Stomach (tissue), 9 donors: ENCODE data around the gene ESR2. TPM values are rescaled to one million over a fixed set of nuclear protein-coding genes. Genes with fewer than 3 reads are reported as not detected.

Source experiments
- DNase-seq, 2 donors: peaks; one replicate each; pipeline versions ENCODE4 v3.0.0 to v3.0.0-alpha.2; 2013 to 2019
- H3K27ac ChIP-seq, 5 donors: fragments of 200-600 bp in 4 of 5; sonication (generic) in 4 of 5; one replicate each; pipeline ENCODE4 v1.5.1; 2013 to 2019; ENCODE audit warnings: mild to moderate bottlenecking in 1 of 5, moderate library complexity in 1 of 5
- H3K27me3 ChIP-seq, 3 donors: fragments of 200-600 bp; sonication (generic); one replicate each; pipeline ENCODE4 v1.5.1; 2017 to 2019; ENCODE audit warnings: mixed run types in 1 of 3
- H3K36me3 ChIP-seq, 4 donors: fragments of 200-600 bp; sonication (generic); 1 replicate in 3 of 4; 2 replicates in 1 of 4; pipeline ENCODE4 v1.5.1; 2016 to 2019
- H3K4me1 ChIP-seq, 4 donors: fragments of 200-600 bp; sonication (generic); one replicate each; pipeline ENCODE4 v1.5.1; 2016 to 2019
- H3K4me3 ChIP-seq, 4 donors: fragments of 200-600 bp; sonication (generic) in 3 of 4; one replicate each; pipeline ENCODE4 v1.5.1; 2016 to 2019; ENCODE audit warnings: mild to moderate bottlenecking in 1 of 4
- H3K9me3 ChIP-seq, 4 donors: fragments of 200-600 bp; sonication (generic); one replicate each; pipeline ENCODE4 v1.5.1; 2016 to 2019
- EP300 ChIP-seq: sonication (generic); formaldehyde crosslinking; IDR thresholded peaks from one replicate; pipeline ENCODE4 v1.6.1; 2017; ENCODE audit warnings: antibody characterized with exemption
- POLR2A ChIP-seq, 4 donors: fragments of 450-650 bp; IDR thresholded peaks; one replicate each; pipeline ENCODE4 v1.6.1; 2016; ENCODE audit warnings: antibody characterized with exemption in 4 of 4, control low read depth in 2 of 4, mild to moderate bottlenecking in 1 of 4, moderate library complexity in 1 of 4
- POLR2AphosphoS5 ChIP-seq, 3 donors: sonication (generic); formaldehyde crosslinking; IDR thresholded peaks; one replicate each; pipeline ENCODE4 v1.6.1; 2016; ENCODE audit warnings: antibody characterized with exemption in 3 of 3
- WGBS, 5 donors: extraction: QIAGEN DNeasy Blood & Tissue Kit in 3 of 5; methylation state at CpG; one replicate each; pipeline versions ENCODE4 v1.1.5 to v1.1.7; 2013 to 2018; 5-methylcytosine and 5-hydroxymethylcytosine counted together
- intact Hi-C: fragments of 100-400 bp; cut with DNase I; formaldehyde crosslinking; loops from one replicate; pipeline ENCODE4 v1.15.1; 2023; ENCODE audit warnings: low total_unique reads
- polyA plus RNA-seq, 3 donors: library from polyadenylated mRNA; stranded (reverse); fragments of 200-250 nt; gene quantifications; one replicate each; pipeline ENCODE4 v1.2.3, GENCODE V29; 2013
- total RNA-seq, 5 donors: library from RNA; depleted of rRNA; stranded (reverse); fragments of >200 nt; gene quantifications; one replicate each; pipeline versions ENCODE4 v1.1.0 to v1.2.3, GENCODE V29; 2014 to 2016
- TF ChIP-seq, protein P1 (sequence below), 7 experiments: fragments of 450-650 bp in 4 of 7; fragments of 200-600 bp in 3 of 7; sonication (generic) in 3 of 7; IDR thresholded peaks; one replicate each; pipeline ENCODE4 v1.5.1; 2016 to 2019; ENCODE audit warnings: antibody characterized with exemption in 7 of 7, control low read depth in 2 of 7, mild to moderate bottlenecking in 1 of 7
- donor health status: healthy with polysubstance abuse.
- donor health status: Bipolar disorder and iron deficiency.
- donor health status: healthy.

ESR2 gene
- total and polyA plus RNA-seq, 8 donors = 0.08 to 1.3 (median 0.58) TPM; not detected in 5

DNA sequence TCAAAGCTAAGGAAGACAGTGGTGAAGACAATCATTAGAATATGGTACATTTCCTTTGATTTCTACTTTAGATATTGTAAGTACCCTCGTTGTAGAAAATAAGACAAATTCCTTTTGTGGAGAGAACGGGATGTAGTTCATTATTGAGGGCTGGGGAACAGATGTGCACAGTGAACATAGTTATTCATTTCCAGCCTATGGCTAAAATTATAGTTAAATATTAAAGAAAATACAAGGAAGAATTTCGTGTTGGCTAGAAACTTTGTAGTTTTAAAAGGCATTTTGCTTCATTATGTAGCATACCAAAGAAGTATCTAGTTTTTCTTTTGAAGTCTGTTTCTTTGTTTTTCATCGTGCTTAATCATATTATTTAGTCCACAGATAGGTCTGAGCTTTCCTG lies 201.8 kb downstream of the ESR2 start:
- intact Hi-C loops = no loop called here
- Histone ChIP-seq H3K4me3 (no peak overlapping the region), H3K9me3 (no peaks in the 10 kb centered on the region), H3K27ac (no peak overlapping the region), H3K27me3 (no peaks in the 10 kb centered on the region), H3K4me1 (no peaks in the 10 kb centered on the region), H3K36me3 (peaks cover 0 to 90% (median 60%) of the 10 kb centered on the region in 4 donors)
- TF ChIP-seq, protein P1, sequence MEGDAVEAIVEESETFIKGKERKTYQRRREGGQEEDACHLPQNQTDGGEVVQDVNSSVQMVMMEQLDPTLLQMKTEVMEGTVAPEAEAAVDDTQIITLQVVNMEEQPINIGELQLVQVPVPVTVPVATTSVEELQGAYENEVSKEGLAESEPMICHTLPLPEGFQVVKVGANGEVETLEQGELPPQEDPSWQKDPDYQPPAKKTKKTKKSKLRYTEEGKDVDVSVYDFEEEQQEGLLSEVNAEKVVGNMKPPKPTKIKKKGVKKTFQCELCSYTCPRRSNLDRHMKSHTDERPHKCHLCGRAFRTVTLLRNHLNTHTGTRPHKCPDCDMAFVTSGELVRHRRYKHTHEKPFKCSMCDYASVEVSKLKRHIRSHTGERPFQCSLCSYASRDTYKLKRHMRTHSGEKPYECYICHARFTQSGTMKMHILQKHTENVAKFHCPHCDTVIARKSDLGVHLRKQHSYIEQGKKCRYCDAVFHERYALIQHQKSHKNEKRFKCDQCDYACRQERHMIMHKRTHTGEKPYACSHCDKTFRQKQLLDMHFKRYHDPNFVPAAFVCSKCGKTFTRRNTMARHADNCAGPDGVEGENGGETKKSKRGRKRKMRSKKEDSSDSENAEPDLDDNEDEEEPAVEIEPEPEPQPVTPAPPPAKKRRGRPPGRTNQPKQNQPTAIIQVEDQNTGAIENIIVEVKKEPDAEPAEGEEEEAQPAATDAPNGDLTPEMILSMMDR (IDR thresholded peaks at IDR 0.05) = no peak
- TF ChIP-seq POLR2A (IDR thresholded peaks at IDR 0.05) (no peak), EP300 (no peak), POLR2AphosphoS5 (IDR thresholded peaks at IDR 0.05) (no peak)
- 71 to 81% (median 80%) methylated on average over 4 of the region's 4 CpGs for WGBS, 5 donors
- no peak for DNase-seq

DNA sequence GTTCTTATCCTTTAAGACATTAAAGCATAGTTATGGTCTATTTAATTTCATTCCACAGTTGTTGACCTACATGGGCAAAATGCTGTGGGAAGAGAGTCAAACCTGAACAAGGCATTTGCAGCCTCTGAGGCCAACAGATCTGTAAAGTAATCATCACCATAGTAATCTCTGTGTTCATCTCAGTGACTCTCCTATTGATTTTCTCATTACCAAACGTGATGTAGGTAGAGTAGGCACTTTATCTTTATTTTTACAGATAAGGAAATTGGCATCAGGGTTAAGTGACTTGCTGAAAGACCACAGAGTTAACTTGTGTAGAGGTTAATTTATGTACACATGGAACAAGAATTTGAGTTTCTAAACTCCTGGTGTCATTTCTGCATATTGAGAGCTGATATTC lies 203.0 kb downstream of the ESR2 start:
- Histone ChIP-seq H3K4me3 (no peak overlapping the region), H3K27me3 (no peaks in the 10 kb centered on the region), H3K27ac (no peak overlapping the region), H3K36me3 (peaks cover 0 to 80% (median 55%) of the 10 kb centered on the region in 4 donors), H3K9me3 (no peaks in the 10 kb centered on the region), H3K4me1 (no peaks in the 10 kb centered on the region)
- no peak for TF ChIP-seq POLR2A (IDR thresholded peaks at IDR 0.05)
- TF ChIP-seq, protein P1 (IDR thresholded peaks at IDR 0.05) = no peak
- no peak for TF ChIP-seq POLR2AphosphoS5 (IDR thresholded peaks at IDR 0.05)
- no peak for TF ChIP-seq EP300
- DNase-seq = no peak
- WGBS, 5 donors = 30 to 61% (median 39%) methylated on average over 1 of the region's 1 CpG
- intact Hi-C loops = no loop called here

- peaks cover 0 to 73% (median 45%) of the 10 kb centered on the region in 4 donors for H3K36me3 ChIP-seq
- H3K9me3 ChIP-seq = no peaks in the 10 kb centered on the region
- no peaks in the 10 kb centered on the region for H3K4me1 ChIP-seq
- H3K4me3 ChIP-seq = no peak overlapping the region
- no peak for DNase-seq
- no peak overlapping the region for H3K27ac ChIP-seq
- intact Hi-C loops = no loop called here
- WGBS, 5 donors = 72 to 84% (median 73%) methylated on average over 2 of the region's 2 CpGs
- TF ChIP-seq POLR2A (IDR thresholded peaks at IDR 0.05) (no peak), POLR2AphosphoS5 (IDR thresholded peaks at IDR 0.05) (no peak), EP300 (no peak)
- TF ChIP-seq, protein P1 (IDR thresholded peaks at IDR 0.05) = no peak
- H3K27me3 ChIP-seq = no peaks in the 10 kb centered on the region
Observed at GRCh38 chr14:64089920-64090319, 204.3 kb downstream of the ESR2 start.

DNA sequence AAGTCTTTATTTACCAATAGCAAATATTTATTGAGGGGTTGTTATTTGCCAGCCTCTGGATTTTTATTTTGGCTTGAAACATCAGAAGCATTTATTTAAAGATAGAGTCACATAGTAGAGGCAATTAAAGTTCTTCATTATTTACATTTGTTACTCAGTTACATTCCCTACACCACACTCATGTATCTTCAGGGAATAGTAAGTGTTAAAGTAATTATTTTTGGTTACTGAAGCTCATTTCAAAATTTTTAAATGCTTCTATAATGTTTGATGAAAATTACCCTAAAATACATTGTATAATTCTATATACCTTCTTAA lies 205.6 kb downstream of the ESR2 start:
- intact Hi-C loops = no loop called here

More for the DNA sequence above, 205.6 kb downstream of the ESR2 start:
- TF ChIP-seq POLR2AphosphoS5 (IDR thresholded peaks at IDR 0.05) = no peak
- no peak for TF ChIP-seq POLR2A (IDR thresholded peaks at IDR 0.05)
- TF ChIP-seq EP300 = no peak
- TF ChIP-seq, protein P1 (IDR thresholded peaks at IDR 0.05) = no peak
- no peak for DNase-seq
- no peaks in the 10 kb centered on the region for H3K27me3 ChIP-seq
- H3K4me1 ChIP-seq = no peaks in the 10 kb centered on the region
- no peak overlapping the region for H3K27ac ChIP-seq
- H3K4me3 ChIP-seq = no peak overlapping the region
- H3K36me3 ChIP-seq = peaks cover 0 to 70% (median 49%) of the 10 kb centered on the region in 4 donors
- H3K9me3 ChIP-seq = no peaks in the 10 kb centered on the region
